K562 (cell line): ENCODE results near the gene PIK3R6. TPM values are rescaled to one million over a fixed set of nuclear protein-coding genes. Genes with fewer than 3 reads are reported as not detected.

Experiments
- E2F6 ChIP-seq, 2 experiments: IDR thresholded peaks; 2 replicates each; pipeline ENCODE4 v1.6.1; 2011; ENCODE audit warnings: borderline replicate concordance in 1 of 2, control low read depth in 1 of 2, low read depth in 1 of 2, low read length in 1 of 2, mild to moderate bottlenecking in 1 of 2, mixed read lengths in 1 of 2, moderate library complexity in 1 of 2; ENCODE audit not compliant: insufficient read depth in 1 of 2, insufficient read length in 1 of 2, poor library complexity in 1 of 2, severe bottlenecking in 1 of 2; ENCODE audit errors: extremely low read depth in 1 of 2
- LCOR ChIP-seq: sonication (generic); formaldehyde crosslinking; IDR thresholded peaks from 2 replicates; pipeline ENCODE4 v1.8.0; 2022; ENCODE audit warnings: mild to moderate bottlenecking, missing genetic modification reagents
- MNT ChIP-seq, 2 experiments: fragments of 450-650 bp; conservative IDR thresholded peaks; 2 replicates each; pipeline ENCODE4 v1.6.1; 2017; ENCODE audit warnings: mild to moderate bottlenecking in 2 of 2, moderate library complexity in 2 of 2
- MYNN ChIP-seq, 2 experiments: sonication (generic); formaldehyde crosslinking in 1 of 2; IDR thresholded peaks; 2 replicates each; pipeline versions ENCODE4 v1.5.0 to v1.6.1; 2016 to 2020; ENCODE audit warnings: antibody characterized with exemption in 1 of 2, missing genetic modification reagents in 1 of 2
- PKNOX1 ChIP-seq: fragments of 450-650 bp; IDR thresholded peaks from 2 replicates; pipeline ENCODE4 v1.6.1; 2016
- STAG1 ChIP-seq: sonication (generic); formaldehyde crosslinking; IDR thresholded peaks from 2 replicates; pipeline ENCODE4 v1.5.0; 2020; ENCODE audit warnings: missing genetic modification reagents, borderline replicate concordance
- TAF9B ChIP-seq: fragments of 450-650 bp; IDR thresholded peaks from 2 replicates; pipeline ENCODE4 v1.6.1; 2018; ENCODE audit warnings: mild to moderate bottlenecking; ENCODE audit not compliant: partially characterized antibody
- TSHZ1 ChIP-seq: fragments of 250-450 bp; sonication (Bioruptor Pico); IDR thresholded peaks from 2 replicates; pipeline ENCODE4 v1.4.0; 2020; ENCODE audit warnings: mild to moderate bottlenecking, moderate library complexity
- ZKSCAN1 ChIP-seq: fragments of 150-350 bp; IDR thresholded peaks from 2 replicates; pipeline ENCODE4 v1.6.1; 2016; ENCODE audit warnings: low read depth, low read length
- polyA plus RNA-seq, 8 experiments: library from polyadenylated mRNA; depleted of rRNA in 4 of 8; stranded (reverse) in 5 of 8; unstranded in 3 of 8; fragments of >200 nt; fragmentation: Nextera tagmentation in 2 of 8; fragmentation: Illumina TruSeq in 1 of 8; extraction: Ambion mirVana in 2 of 8; extraction: Trizol in 1 of 8; gene quantifications; 2 replicates each; pipeline versions ENCODE4 v1.2.1 to v1.2.3, GENCODE V29; 2011 to 2014; ENCODE audit warnings: inconsistent platforms in 1 of 8, missing spikeins in 1 of 8
- total RNA-seq, 7 experiments: library from RNA; depleted of rRNA in 6 of 7; stranded (reverse); fragments of >200 nt in 6 of 7; fragmentation: Illumina TruSeq in 2 of 7; extraction: Trizol in 2 of 7; gene quantifications; 2 replicates each; pipeline versions ENCODE4 v1.2.1 to v1.2.3, GENCODE V29; 2011 to 2021; ENCODE audit warnings: low replicate concordance in 1 of 7

PIK3R6 gene
- total and polyA plus RNA-seq, 9 of the 15 experiments (the other 6 are each of a cell fraction or from before 2014, with no cell fraction given), result 0.04 TPM; not detected in 8

GRCh38 chr17:8910969-8911604 lies 43.6 kb upstream of the PIK3R6 start (continued):
- TF ChIP-seq TSHZ1 (CRISPR knock-in tag), result no peak
- TF ChIP-seq MNT (conservative IDR thresholded peaks at IDR 0.05), result no peak
- TF ChIP-seq PKNOX1, result no peak
- no peak for TF ChIP-seq MYNN (IDR thresholded peaks at IDR 0.05)
- no peak for TF ChIP-seq MYNN (CRISPR knock-in tag; IDR thresholded peaks at IDR 0.05)
- no peak for TF ChIP-seq E2F6 (IDR thresholded peaks at IDR 0.05; ENCODE audit: borderline replicate concordance in 1 of 2, extremely low read depth in 1 of 2, insufficient read depth in 1 of 2, insufficient read length in 1 of 2, low read depth in 1 of 2, low read length in 1 of 2, poor library complexity in 1 of 2, severe bottlenecking in 1 of 2)
- TF ChIP-seq STAG1 (CRISPR knock-in tag), result no peak
- no peak for TF ChIP-seq LCOR (CRISPR knock-in tag)
- TF ChIP-seq ZKSCAN1, result no peak
- TF ChIP-seq TAF9B, result no peak
